B cell (primary cell): ENCODE results near the gene HADHB. TPM values are rescaled to one million over a fixed set of nuclear protein-coding genes. Genes with fewer than 3 reads are reported as not detected.

Source experiments
- ATAC-seq: fragments of 200-7000 bp; cut with Tn5 transposase; one replicate; pipeline ENCODE4 v1.10.0; 2021; ENCODE audit warnings: low read depth, mild to moderate bottlenecking, moderate number of reproducible peaks, moderate library complexity
- CTCF ChIA-PET: fragments of 350-600 bp; sonication (Branson Sonifier 250); formaldehyde crosslinking; loops from one replicate; lab custom pipeline; 2021; ENCODE audit warnings: antibody characterized with exemption, inconsistent platforms; lab: Charles Lee
- POLR2A ChIA-PET: fragments of 350-600 bp; sonication (Branson Sonifier 250); formaldehyde crosslinking; loops from one replicate; lab custom pipeline; 2021; ENCODE audit warnings: antibody characterized with exemption; lab: Charles Lee
- DNase-seq: peaks from one replicate; pipeline ENCODE4 v3.0.0; 2013
- H2AFZ ChIP-seq: 2 replicates; pipeline ENCODE4 v1.6.1; 2012; ENCODE audit warnings: mild to moderate bottlenecking, low read depth, low read length; ENCODE audit not compliant: insufficient read depth, poor library complexity, severe bottlenecking
- H3K27ac ChIP-seq, 2 donors: 1 replicate in 1 of 2; 2 replicates in 1 of 2; pipeline ENCODE4 v1.5.1; 2012 to 2013; ENCODE audit warnings: low read length in 2 of 2, mild to moderate bottlenecking in 2 of 2, moderate library complexity in 1 of 2
- H3K27me3 ChIP-seq, 4 experiments: fragments of 200-600 bp in 1 of 4; sonication (generic) in 1 of 4; replicated peaks in 1 of 4; 1 replicate in 2 of 4; 2 replicates in 2 of 4; pipeline versions ENCODE4 v1.6.1 to v1.7.0; 2013 to 2016; ENCODE audit warnings: low read length in 3 of 4, mild to moderate bottlenecking in 2 of 4, mixed read lengths in 1 of 4, moderate library complexity in 1 of 4; ENCODE audit not compliant: insufficient read depth in 4 of 4, control insufficient read depth in 3 of 4; ENCODE audit errors: control extremely low read depth in 1 of 4
- H3K36me3 ChIP-seq, 2 experiments: replicated peaks in 1 of 2; 1 replicate in 1 of 2; 2 replicates in 1 of 2; pipeline versions ENCODE4 v1.6.1 to v1.7.1; 2013; ENCODE audit warnings: low read length in 1 of 2; ENCODE audit not compliant: insufficient read depth in 2 of 2, control insufficient read depth in 1 of 2; ENCODE audit errors: control extremely low read depth in 1 of 2, extremely low read depth in 1 of 2
- H3K4me1 ChIP-seq, 2 donors: fragments of 200-600 bp in 1 of 2; sonication (generic) in 1 of 2; 1 replicate in 1 of 2; 2 replicates in 1 of 2; pipeline versions ENCODE4 v1.5.1 to v1.6.1; 2013 to 2017; ENCODE audit warnings: low read length in 2 of 2; ENCODE audit not compliant: control insufficient read depth in 2 of 2, insufficient read depth in 2 of 2
- H3K4me2 ChIP-seq: replicated peaks from 2 replicates; pipeline ENCODE3; 2012; ENCODE audit warnings: mild to moderate bottlenecking, low read depth, low read length; ENCODE audit not compliant: poor library complexity, severe bottlenecking
- H3K4me3 ChIP-seq, 5 experiments: fragments of 200-600 bp in 1 of 5; sonication (generic) in 1 of 5; 1 replicate in 3 of 5; 2 replicates in 2 of 5; pipeline versions ENCODE4 v1.5.1 to v1.7.0; 2011 to 2016; ENCODE audit warnings: low read length in 4 of 5, mild to moderate bottlenecking in 4 of 5, low read depth in 2 of 5, control low read depth in 1 of 5, moderate library complexity in 1 of 5; ENCODE audit not compliant: insufficient read depth in 1 of 5; ENCODE audit errors: control extremely low read depth in 1 of 5, extremely low read depth in 1 of 5
- H3K79me2 ChIP-seq: fragments of 200-600 bp; sonication (generic); one replicate; pipeline ENCODE4 v1.6.0; 2016; ENCODE audit warnings: low read length; ENCODE audit not compliant: control insufficient read depth, insufficient read depth
- H3K9ac ChIP-seq: fragments of 200-600 bp; sonication (generic); 2 replicates; pipeline ENCODE4 v1.6.1; 2017; ENCODE audit warnings: mild to moderate bottlenecking, low read length, moderate library complexity
- H3K9me3 ChIP-seq, 3 donors: one replicate each; pipeline versions ENCODE4 v1.6.1 to v1.7.1; 2013; ENCODE audit warnings: low read length in 2 of 3; ENCODE audit not compliant: control insufficient read depth in 2 of 3, insufficient read depth in 1 of 3; ENCODE audit errors: control extremely low read depth in 1 of 3
- H4K20me1 ChIP-seq: 2 replicates; pipeline ENCODE4 v1.6.0; 2012; ENCODE audit warnings: mild to moderate bottlenecking, low read length; ENCODE audit not compliant: insufficient read depth, control insufficient read depth, poor library complexity, severe bottlenecking
- H3K27ac Mint-ChIP-seq: one replicate; pipeline ENCODE4 v1.8.0; 2021; ENCODE audit warnings: mixed read lengths
- H3K27me3 Mint-ChIP-seq: one replicate; pipeline ENCODE4 v1.8.0; 2021; ENCODE audit warnings: mixed read lengths
- H3K4me1 Mint-ChIP-seq: one replicate; pipeline ENCODE4 v1.8.0; 2021; ENCODE audit warnings: mixed read lengths
- H3K4me3 Mint-ChIP-seq: one replicate; pipeline ENCODE4 v1.8.0; 2021; ENCODE audit warnings: mixed read lengths
- H3K9me3 Mint-ChIP-seq: one replicate; pipeline ENCODE4 v1.8.0; 2022; ENCODE audit warnings: mixed read lengths; ENCODE audit not compliant: insufficient read depth
- EZH2 ChIP-seq: IDR thresholded peaks from 2 replicates; pipeline ENCODE4 v1.6.1; 2012; ENCODE audit warnings: borderline replicate concordance, low read depth, mild to moderate bottlenecking, moderate library complexity, low read length; ENCODE audit not compliant: insufficient read depth, poor library complexity, severe bottlenecking
- WGBS: methylation state at CpG from one replicate; pipeline ENCODE4 v1.1.5; 2013; ENCODE audit warnings: missing lambda C conversion rate; ENCODE audit not compliant: insufficient coverage; 5-methylcytosine and 5-hydroxymethylcytosine counted together
- intact Hi-C: fragments of 100-400 bp; cut with micrococcal nuclease; formaldehyde crosslinking; loops from one replicate; pipeline ENCODE4 v1.10.0; 2022
- polyA plus RNA-seq: library from polyadenylated mRNA; depleted of rRNA; stranded (reverse); fragments of >200 nt; gene quantifications from 2 replicates; pipeline ENCODE4 v1.2.3, GENCODE V29; 2012
- total RNA-seq, 2 donors: library from RNA; stranded (reverse); fragments of 120-200 nt in 1 of 2; gene quantifications; 1 replicate in 1 of 2; 2 replicates in 1 of 2; pipeline versions ENCODE4 v1.2.3 to v1.2.4, GENCODE V29; 2013 to 2022
- TF ChIP-seq, protein P1 (sequence below): fragments of 200-600 bp; IDR thresholded peaks from one replicate; pipeline ENCODE4 v1.8.0; 2022; ENCODE audit warnings: antibody characterized with exemption, mild to moderate bottlenecking

Gene HADHB
- total and polyA plus RNA-seq, 2 donors (not counting 1 experiment from before 2014, with no cell fraction given): 40.6 to 64.2 TPM

- no peaks in the 10 kb centered on the region for H4K20me1 ChIP-seq
- POLR2A ChIA-PET: no interaction called here
- Mint-ChIP-seq H3K27me3 (no peaks in the 10 kb centered on the region), H3K9me3 (no peaks in the 10 kb centered on the region), H3K27ac (no peak overlapping the region), H3K4me3 (no peak overlapping the region), H3K4me1 (peaks cover 3% of the 10 kb centered on the region)
- intact Hi-C loops: no loop called here
- H3K9ac ChIP-seq: no peak overlapping the region
- no peak for ATAC-seq
- no peaks in the 10 kb centered on the region for H3K36me3 ChIP-seq
- H3K27me3 ChIP-seq: no peaks in the 10 kb centered on the region
- no peak for DNase-seq
- H3K27ac ChIP-seq: no peak overlapping the region
- peaks cover 0 to 2% (median 0%) of the 10 kb centered on the region in 3 donors for H3K9me3 ChIP-seq
- WGBS: no CpG with 5 or more reads among the region's 3 CpGs
- CTCF ChIA-PET: interaction anchor here (1.5 kb wide), 1 partner anchor 90 kb away, joined by 3 read pairs; no protein-coding TSS in a partner anchor
- no peak overlapping the region for H3K4me3 ChIP-seq
- TF ChIP-seq, protein P1, sequence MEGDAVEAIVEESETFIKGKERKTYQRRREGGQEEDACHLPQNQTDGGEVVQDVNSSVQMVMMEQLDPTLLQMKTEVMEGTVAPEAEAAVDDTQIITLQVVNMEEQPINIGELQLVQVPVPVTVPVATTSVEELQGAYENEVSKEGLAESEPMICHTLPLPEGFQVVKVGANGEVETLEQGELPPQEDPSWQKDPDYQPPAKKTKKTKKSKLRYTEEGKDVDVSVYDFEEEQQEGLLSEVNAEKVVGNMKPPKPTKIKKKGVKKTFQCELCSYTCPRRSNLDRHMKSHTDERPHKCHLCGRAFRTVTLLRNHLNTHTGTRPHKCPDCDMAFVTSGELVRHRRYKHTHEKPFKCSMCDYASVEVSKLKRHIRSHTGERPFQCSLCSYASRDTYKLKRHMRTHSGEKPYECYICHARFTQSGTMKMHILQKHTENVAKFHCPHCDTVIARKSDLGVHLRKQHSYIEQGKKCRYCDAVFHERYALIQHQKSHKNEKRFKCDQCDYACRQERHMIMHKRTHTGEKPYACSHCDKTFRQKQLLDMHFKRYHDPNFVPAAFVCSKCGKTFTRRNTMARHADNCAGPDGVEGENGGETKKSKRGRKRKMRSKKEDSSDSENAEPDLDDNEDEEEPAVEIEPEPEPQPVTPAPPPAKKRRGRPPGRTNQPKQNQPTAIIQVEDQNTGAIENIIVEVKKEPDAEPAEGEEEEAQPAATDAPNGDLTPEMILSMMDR: no peak
- TF ChIP-seq EZH2: no peak
- no peak overlapping the region for H3K4me2 ChIP-seq
- H3K79me2 ChIP-seq: no peaks in the 10 kb centered on the region
- H2AFZ ChIP-seq: no peak overlapping the region
- H3K4me1 ChIP-seq: peaks cover 1 to 2% of the 10 kb centered on the region in 2 donors
Measured at GRCh38 chr2:26324903-26325302, 80.2 kb downstream of the HADHB start.

DNA sequence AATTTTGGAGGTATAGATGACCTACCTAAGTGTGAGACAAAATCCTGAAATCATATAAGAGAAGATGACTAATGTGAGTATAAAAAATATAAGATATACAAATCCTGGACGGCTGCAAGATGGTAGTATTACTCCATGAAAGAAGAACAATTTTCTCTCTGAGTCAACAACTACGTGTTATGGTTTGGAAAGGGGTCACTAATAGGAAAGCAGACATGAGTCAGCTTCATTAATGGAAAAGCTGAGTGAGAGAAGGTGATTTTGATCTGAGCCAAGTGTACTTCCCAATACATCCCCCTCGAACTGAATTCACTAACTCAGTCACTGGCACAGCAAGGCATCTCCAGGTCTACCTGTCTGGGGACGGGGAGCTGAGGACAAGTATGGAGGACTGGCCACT is 81.1 kb downstream of the HADHB start:
- no peak overlapping the region for H3K27ac Mint-ChIP-seq

More for the DNA sequence above, 81.1 kb downstream of the HADHB start:
- POLR2A ChIA-PET: no interaction called here
- Histone ChIP-seq H2AFZ (no peak overlapping the region), H3K4me1 (peaks cover 2 to 5% of the 10 kb centered on the region in 2 donors), H3K79me2 (no peaks in the 10 kb centered on the region), H3K27ac (no peak overlapping the region), H3K4me2 (no peak overlapping the region), H3K36me3 (no peaks in the 10 kb centered on the region), H3K9ac (no peak overlapping the region), H3K9me3 (peaks cover 0 to 2% (median 0%) of the 10 kb centered on the region in 3 donors), H4K20me1 (no peaks in the 10 kb centered on the region), H3K4me3 (no peak overlapping the region), H3K27me3 (no peaks in the 10 kb centered on the region)
- CTCF ChIA-PET: interaction anchor here (1.5 kb wide), 1 partner anchor 90 kb away, joined by 3 read pairs; no protein-coding TSS in a partner anchor
- Mint-ChIP-seq H3K9me3 (no peaks in the 10 kb centered on the region), H3K27me3 (no peaks in the 10 kb centered on the region), H3K4me3 (no peak overlapping the region), H3K4me1 (peaks cover 6% of the 10 kb centered on the region)
- TF ChIP-seq, protein P1: no peak
- TF ChIP-seq EZH2: no peak
- DNase-seq: no peak
- intact Hi-C loops: no loop called here
- no peak for ATAC-seq
- 100% methylated on average over 2 of the region's 4 CpGs for WGBS
